HUES6 (cell line): ENCODE results near the gene KREMEN1.
A peak's percentile ranks its signal among the peaks of the same experiment; 100 is the strongest.

Experiments used
- H3K27ac ChIP-seq: 2 replicates; pipeline ENCODE4 v1.7.0; 2013; ENCODE audit warnings: low read depth, mild to moderate bottlenecking, low read length, inconsistent platforms
- H3K27me3 ChIP-seq: 2 replicates; pipeline ENCODE4 v1.6.1; 2013; ENCODE audit warnings: low read length; ENCODE audit not compliant: control insufficient read depth, insufficient read depth
- H3K36me3 ChIP-seq: 2 replicates; pipeline ENCODE4 v1.6.1; 2013; ENCODE audit warnings: low read length; ENCODE audit not compliant: control insufficient read depth, insufficient read depth
- H3K4me1 ChIP-seq: 2 replicates; pipeline ENCODE4 v1.6.1; 2013; ENCODE audit warnings: low read length; ENCODE audit not compliant: control insufficient read depth, insufficient read depth
- H3K4me3 ChIP-seq: 2 replicates; pipeline ENCODE4 v1.5.1; 2013; ENCODE audit warnings: low read depth, low read length
- H3K9ac ChIP-seq: one replicate; pipeline ENCODE4 v1.6.1; 2013; ENCODE audit warnings: mild to moderate bottlenecking, low read length
- H3K9me3 ChIP-seq: 2 replicates; pipeline ENCODE4 v1.6.1; 2013; ENCODE audit warnings: low read depth, low read length; ENCODE audit not compliant: control insufficient read depth, insufficient read depth

The KREMEN1 gene

GRCh38 chr22:29050457-29050856 lies 22.4 kb upstream of the KREMEN1 start:
- Histone ChIP-seq H3K9me3 (no peaks in the 10 kb centered on the region), H3K36me3 (peaks cover 58% of the 10 kb centered on the region), H3K4me1 (peaks cover 19% of the 10 kb centered on the region), H3K4me3 (no peak overlapping the region), H3K27me3 (no peaks in the 10 kb centered on the region), H3K9ac (no peak overlapping the region), H3K27ac (no peak overlapping the region)

- H3K9me3 ChIP-seq, result no peaks in the 10 kb centered on the region
- no peaks in the 10 kb centered on the region for H3K27me3 ChIP-seq
- H3K36me3 ChIP-seq, result peaks cover 31% of the 10 kb centered on the region
- no peak overlapping the region for H3K4me3 ChIP-seq
- peaks cover 26% of the 10 kb centered on the region for H3K4me1 ChIP-seq
- no peak overlapping the region for H3K9ac ChIP-seq
- H3K27ac ChIP-seq, result no peak overlapping the region
Measured at GRCh38 chr22:29053048-29053702, 19.7 kb upstream of the KREMEN1 start.

- H3K9ac ChIP-seq, result no peak overlapping the region
- H3K9me3 ChIP-seq, result no peaks in the 10 kb centered on the region
- no peaks in the 10 kb centered on the region for H3K27me3 ChIP-seq
- no peak overlapping the region for H3K27ac ChIP-seq
- no peak overlapping the region for H3K4me3 ChIP-seq
- H3K4me1 ChIP-seq, result peaks cover 26% of the 10 kb centered on the region
- H3K36me3 ChIP-seq, result peaks cover 20% of the 10 kb centered on the region
Measured at GRCh38 chr22:29054251-29054767, 18.5 kb upstream of the KREMEN1 start.

GRCh38 chr22:29055192-29055830 lies 17.5 kb upstream of the KREMEN1 start:
- H3K9ac ChIP-seq, result no peak overlapping the region
- H3K27ac ChIP-seq, result 0 out of 2 replicates have a peak overlapping the region, but pooled peaks have one; percentile 6
- H3K4me1 ChIP-seq, result peaks cover 26% of the 10 kb centered on the region
- no peak overlapping the region for H3K4me3 ChIP-seq
- H3K9me3 ChIP-seq, result no peaks in the 10 kb centered on the region
- H3K36me3 ChIP-seq, result peaks cover 10% of the 10 kb centered on the region
- H3K27me3 ChIP-seq, result no peaks in the 10 kb centered on the region

DNA sequence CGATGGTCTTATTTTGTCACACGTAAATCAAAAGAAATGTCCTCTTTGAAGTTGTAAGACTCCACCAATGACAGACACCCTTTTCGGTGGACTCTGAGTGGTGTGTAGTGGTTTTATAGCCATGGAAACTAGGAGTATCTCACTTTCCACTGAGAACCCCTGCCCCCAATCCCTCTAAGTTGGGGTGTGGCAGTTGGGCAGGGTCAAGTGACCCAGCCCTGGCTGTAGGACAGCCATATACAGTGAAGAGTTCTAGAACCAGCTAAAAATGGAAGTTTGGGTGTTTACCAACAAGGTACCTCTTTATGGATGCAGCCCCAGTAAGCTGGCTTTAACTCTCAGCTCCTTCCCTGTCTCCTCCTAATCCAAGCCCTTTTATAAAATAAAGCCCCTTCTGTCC lies 16.4 kb upstream of the KREMEN1 start:
- Histone ChIP-seq H3K4me1 (peaks cover 26% of the 10 kb centered on the region), H3K9ac (no peak overlapping the region), H3K36me3 (no peaks in the 10 kb centered on the region), H3K27ac (no peak overlapping the region), H3K27me3 (no peaks in the 10 kb centered on the region), H3K4me3 (no peak overlapping the region), H3K9me3 (no peaks in the 10 kb centered on the region)

GRCh38 chr22:29060251-29060869 lies 12.5 kb upstream of the KREMEN1 start:
- Histone ChIP-seq H3K9me3 (no peaks in the 10 kb centered on the region), H3K36me3 (no peaks in the 10 kb centered on the region), H3K4me3 (no peak overlapping the region), H3K27ac (no peak overlapping the region), H3K4me1 (peaks cover 17% of the 10 kb centered on the region), H3K9ac (no peak overlapping the region), H3K27me3 (no peaks in the 10 kb centered on the region)

- no peaks in the 10 kb centered on the region for H3K9me3 ChIP-seq
- H3K27ac ChIP-seq, result no peak overlapping the region
- H3K4me1 ChIP-seq, result peaks cover 12% of the 10 kb centered on the region
- H3K27me3 ChIP-seq, result no peaks in the 10 kb centered on the region
- H3K4me3 ChIP-seq, result no peak overlapping the region
- H3K36me3 ChIP-seq, result no peaks in the 10 kb centered on the region
- no peak overlapping the region for H3K9ac ChIP-seq
Measured at GRCh38 chr22:29060931-29061330, 11.9 kb upstream of the KREMEN1 start.

- Histone ChIP-seq H3K36me3 (no peaks in the 10 kb centered on the region), H3K27me3 (no peaks in the 10 kb centered on the region), H3K9me3 (no peaks in the 10 kb centered on the region), H3K4me3 (no peak within 1 kb of the TSS), H3K9ac (no peak within 1 kb of the TSS), H3K27ac (no peak within 1 kb of the TSS), H3K4me1 (peaks cover 9% of the 10 kb centered on the region)
Measured at GRCh38 chr22:29061773-29062172, 11.1 kb upstream of the KREMEN1 start, which contains the start of gene C22orf31. TSS of gene C22orf31 (minus strand) at chr22:29061831. CDS start at chr22:29061792, 39 bp downstream.

DNA sequence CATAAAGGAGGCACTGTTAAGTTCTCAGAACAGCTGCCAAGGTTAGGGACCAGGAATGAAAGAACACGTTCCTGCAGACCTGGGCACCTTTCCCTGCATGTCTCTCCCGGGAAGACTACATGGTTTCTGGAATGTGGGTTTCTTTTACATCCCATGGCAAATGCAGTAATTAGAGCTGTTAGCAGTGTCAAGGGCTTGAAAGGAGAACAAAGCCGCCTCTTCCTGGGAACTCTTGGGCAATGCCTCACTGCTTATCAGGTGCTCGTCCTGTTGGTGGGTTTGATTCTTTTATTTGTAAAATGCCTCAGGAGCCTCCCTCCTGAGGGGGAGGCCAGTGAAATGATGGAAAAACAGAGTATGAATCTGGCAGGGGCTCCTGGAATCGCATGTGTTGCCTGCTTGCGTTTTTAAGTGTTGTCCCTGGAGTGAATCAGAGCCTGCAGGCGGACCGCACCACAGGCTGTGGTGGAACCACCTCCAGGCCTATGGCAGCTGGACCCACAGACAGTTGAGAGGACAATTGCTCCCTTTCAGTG lies 10.5 kb upstream of the KREMEN1 start:
- no peaks in the 10 kb centered on the region for H3K27me3 ChIP-seq
- no peak overlapping the region for H3K27ac ChIP-seq
- H3K9me3 ChIP-seq, result no peaks in the 10 kb centered on the region
- no peak overlapping the region for H3K9ac ChIP-seq
- H3K4me1 ChIP-seq, result peaks cover 9% of the 10 kb centered on the region
- no peaks in the 10 kb centered on the region for H3K36me3 ChIP-seq
- H3K4me3 ChIP-seq, result no peak overlapping the region

GRCh38 chr22:29065468-29066190 lies 7.2 kb upstream of the KREMEN1 start:
- no peak overlapping the region for H3K4me3 ChIP-seq
- H3K36me3 ChIP-seq, result no peaks in the 10 kb centered on the region
- H3K27me3 ChIP-seq, result peaks cover 7% of the 10 kb centered on the region
- H3K27ac ChIP-seq, result no peak overlapping the region
- no peaks in the 10 kb centered on the region for H3K9me3 ChIP-seq
- H3K9ac ChIP-seq, result no peak overlapping the region
- H3K4me1 ChIP-seq, result peaks cover 9% of the 10 kb centered on the region
